HEK293 (cell line): Measurements from ENCODE around the gene SLC31A1.

ENCODE experiments used
- CTCF ChIA-PET: fragments of 350-600 bp; formaldehyde crosslinking; extraction: SDS; loops from one replicate; lab custom pipeline; 2021; ENCODE audit warnings: antibody characterized with exemption; lab: Yijun Ruan, JAX
- POLR2A ChIA-PET: fragments of 300-600 bp; formaldehyde crosslinking; extraction: SDS; loops from one replicate; lab custom pipeline; 2020; ENCODE audit warnings: antibody characterized with exemption, inconsistent platforms; lab: Yijun Ruan, JAX
- H3K27ac ChIP-seq: fragments of 200-500 bp; sonication (Bioruptor generic); 2 replicates; pipeline ENCODE4 v1.5.1; 2014; ENCODE audit warnings: low read depth, low read length, control low read depth, inconsistent platforms; ENCODE audit errors: extremely low read depth
- H3K36me3 ChIP-seq, 2 experiments: fragments of 200-500 bp in 1 of 2; sonication (Bioruptor generic) in 1 of 2; 1 replicate in 1 of 2; 2 replicates in 1 of 2; pipeline ENCODE4 v1.5.1; 2014 to 2017; ENCODE audit warnings: inconsistent platforms in 2 of 2, low read length in 2 of 2; ENCODE audit not compliant: control insufficient read depth in 2 of 2, insufficient read depth in 1 of 2
- H3K4me1 ChIP-seq: fragments of 200-500 bp; sonication (Bioruptor generic); 2 replicates; pipeline ENCODE4 v1.5.1; 2014; ENCODE audit warnings: mild to moderate bottlenecking, low read length, inconsistent platforms; ENCODE audit not compliant: control insufficient read depth, insufficient read depth
- H3K4me3 ChIP-seq: 2 replicates; pipeline ENCODE4 v1.5.1; 2011; ENCODE audit warnings: low read depth, mild to moderate bottlenecking, control low read depth, low read length, moderate library complexity
- H3K9me3 ChIP-seq: fragments of 200-500 bp; sonication (Bioruptor generic); 2 replicates; pipeline ENCODE4 v1.5.1; 2014; ENCODE audit warnings: low read depth, low read length, inconsistent platforms; ENCODE audit not compliant: control insufficient read depth, insufficient read depth
- KLF8 ChIP-seq: fragments of 450-650 bp; formaldehyde crosslinking; IDR thresholded peaks from 2 replicates; pipeline ENCODE4 v1.5.1; 2016; ENCODE audit warnings: missing biosample characterization, missing genetic modification characterization
- ZFP37 ChIP-seq: fragments of 450-650 bp; formaldehyde crosslinking; IDR thresholded peaks from 2 replicates; pipeline ENCODE4 v1.5.1; 2016; ENCODE audit warnings: missing biosample characterization, missing genetic modification characterization
- ZNF174 ChIP-seq: fragments of 450-650 bp; formaldehyde crosslinking; IDR thresholded peaks from 2 replicates; pipeline ENCODE4 v1.5.0; 2017; ENCODE audit warnings: missing biosample characterization, mild to moderate bottlenecking, missing genetic modification characterization
- ZNF175 ChIP-seq: fragments of 450-650 bp; formaldehyde crosslinking; IDR thresholded peaks from 2 replicates; pipeline ENCODE4 v1.5.1; 2016; ENCODE audit warnings: missing biosample characterization, missing genetic modification characterization
- ZNF211 ChIP-seq: fragments of 450-650 bp; formaldehyde crosslinking; IDR thresholded peaks from 2 replicates; pipeline ENCODE4 v1.5.1; 2016; ENCODE audit warnings: low read depth, missing biosample characterization, missing genetic modification characterization
- ZNF311 ChIP-seq: fragments of 450-650 bp; formaldehyde crosslinking; IDR thresholded peaks from 2 replicates; pipeline ENCODE4 v1.5.1; 2017; ENCODE audit warnings: missing biosample characterization, missing genetic modification characterization, borderline replicate concordance
- ZNF394 ChIP-seq: fragments of 450-650 bp; formaldehyde crosslinking; IDR thresholded peaks from 2 replicates; pipeline ENCODE4 v1.5.1; 2016; ENCODE audit warnings: missing biosample characterization, missing genetic modification characterization, mild to moderate bottlenecking, moderate library complexity, borderline replicate concordance
- ZNF549 ChIP-seq: fragments of 450-650 bp; IDR thresholded peaks from 2 replicates; pipeline ENCODE4 v1.5.1; 2018; ENCODE audit warnings: missing biosample characterization, missing genetic modification characterization, mild to moderate bottlenecking, inconsistent platforms, moderate library complexity
- ZNF596 ChIP-seq: fragments of 450-650 bp; IDR thresholded peaks from 2 replicates; pipeline ENCODE4 v1.5.0; 2018; ENCODE audit warnings: missing biosample characterization, mild to moderate bottlenecking, missing genetic modification characterization, moderate library complexity
- ZNF658 ChIP-seq: fragments of 450-650 bp; formaldehyde crosslinking; IDR thresholded peaks from 2 replicates; pipeline ENCODE4; 2016; ENCODE audit warnings: missing biosample characterization, missing genetic modification characterization
- TF ChIP-seq, protein P1 (sequence below): fragments of 450-650 bp; formaldehyde crosslinking; IDR thresholded peaks from 2 replicates; pipeline ENCODE4 v1.5.1; 2016; ENCODE audit warnings: missing biosample characterization, missing genetic modification characterization
- TF ChIP-seq, protein P2 (sequence below): fragments of 450-650 bp; formaldehyde crosslinking; IDR thresholded peaks from 2 replicates; pipeline ENCODE4 v1.5.1; 2017; ENCODE audit warnings: missing biosample characterization, missing genetic modification characterization
- TF ChIP-seq, protein P3 (sequence below): fragments of 450-650 bp; formaldehyde crosslinking; IDR thresholded peaks from 2 replicates; pipeline ENCODE4 v1.5.1; 2016; ENCODE audit warnings: missing biosample characterization, missing genetic modification characterization
- TF ChIP-seq, protein P4 (sequence below): fragments of 450-650 bp; formaldehyde crosslinking; conservative IDR thresholded peaks from 2 replicates; pipeline ENCODE4 v1.5.1; 2016; ENCODE audit warnings: low read depth, missing biosample characterization, missing genetic modification characterization

The SLC31A1 gene

DNA sequence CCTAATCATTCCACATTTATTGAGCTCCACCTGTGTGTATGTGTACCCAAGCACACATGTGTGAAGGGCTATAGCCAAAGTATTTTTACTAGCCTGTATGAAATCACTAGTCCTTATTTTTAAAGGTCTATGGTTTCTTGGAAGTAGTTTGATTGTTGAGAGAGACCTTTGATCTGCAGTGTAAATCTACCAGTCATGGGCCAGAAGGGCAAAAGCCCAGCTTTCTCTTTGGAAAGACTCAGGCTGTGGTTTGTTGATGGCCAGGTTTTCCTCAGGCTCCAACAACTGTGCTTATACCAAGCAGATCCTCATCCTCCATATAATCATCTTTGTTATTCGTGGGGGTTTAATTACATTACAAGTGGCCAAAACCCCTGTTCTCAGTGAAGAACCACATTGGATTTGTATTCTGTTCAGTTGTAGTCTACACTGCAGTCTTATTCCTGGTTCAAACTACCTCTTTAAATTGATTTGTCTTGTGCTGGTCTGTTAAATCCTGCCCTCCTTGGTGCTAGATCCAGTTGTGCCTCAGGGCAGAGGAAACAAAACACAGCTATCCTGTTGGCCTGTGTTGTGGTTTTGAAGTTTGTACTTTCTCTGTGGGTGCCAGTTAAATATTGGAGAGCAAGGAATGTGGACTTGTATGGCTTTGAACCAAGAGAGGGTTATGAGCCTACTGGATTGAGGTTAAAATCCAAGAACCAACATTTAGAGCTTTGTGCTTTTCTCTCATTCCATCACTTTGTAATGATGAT lies 40.8 kb downstream of the SLC31A1 start:
- no peak overlapping the region for H3K4me3 ChIP-seq
- H3K4me1 ChIP-seq: no peaks in the 10 kb centered on the region
- H3K36me3 ChIP-seq: peaks cover 7 to 55% of the 10 kb centered on the region in 2 experiments
- POLR2A ChIA-PET: no interaction called here
- CTCF ChIA-PET: interaction anchor here (1.8 kb wide), 2 partner anchors 12 to 329 kb away, joined by 3 to 6 read pairs; no protein-coding TSS in a partner anchor
- H3K9me3 ChIP-seq: no peaks in the 10 kb centered on the region
- TF ChIP-seq, protein P1, sequence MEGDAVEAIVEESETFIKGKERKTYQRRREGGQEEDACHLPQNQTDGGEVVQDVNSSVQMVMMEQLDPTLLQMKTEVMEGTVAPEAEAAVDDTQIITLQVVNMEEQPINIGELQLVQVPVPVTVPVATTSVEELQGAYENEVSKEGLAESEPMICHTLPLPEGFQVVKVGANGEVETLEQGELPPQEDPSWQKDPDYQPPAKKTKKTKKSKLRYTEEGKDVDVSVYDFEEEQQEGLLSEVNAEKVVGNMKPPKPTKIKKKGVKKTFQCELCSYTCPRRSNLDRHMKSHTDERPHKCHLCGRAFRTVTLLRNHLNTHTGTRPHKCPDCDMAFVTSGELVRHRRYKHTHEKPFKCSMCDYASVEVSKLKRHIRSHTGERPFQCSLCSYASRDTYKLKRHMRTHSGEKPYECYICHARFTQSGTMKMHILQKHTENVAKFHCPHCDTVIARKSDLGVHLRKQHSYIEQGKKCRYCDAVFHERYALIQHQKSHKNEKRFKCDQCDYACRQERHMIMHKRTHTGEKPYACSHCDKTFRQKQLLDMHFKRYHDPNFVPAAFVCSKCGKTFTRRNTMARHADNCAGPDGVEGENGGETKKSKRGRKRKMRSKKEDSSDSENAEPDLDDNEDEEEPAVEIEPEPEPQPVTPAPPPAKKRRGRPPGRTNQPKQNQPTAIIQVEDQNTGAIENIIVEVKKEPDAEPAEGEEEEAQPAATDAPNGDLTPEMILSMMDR (tag by site-specific recombination): no peak
- TF ChIP-seq ZNF211 (no peak), KLF8 (tag by site-specific recombination) (no peak), ZNF394 (tag by site-specific recombination) (no peak), ZNF549 (tag by site-specific recombination) (no peak), ZNF658 (tag by site-specific recombination) (no peak), ZNF311 (tag by site-specific recombination) (no peak), ZNF175 (tag by site-specific recombination) (no peak), ZNF174 (tag by site-specific recombination) (no peak)
- TF ChIP-seq, protein P2, sequence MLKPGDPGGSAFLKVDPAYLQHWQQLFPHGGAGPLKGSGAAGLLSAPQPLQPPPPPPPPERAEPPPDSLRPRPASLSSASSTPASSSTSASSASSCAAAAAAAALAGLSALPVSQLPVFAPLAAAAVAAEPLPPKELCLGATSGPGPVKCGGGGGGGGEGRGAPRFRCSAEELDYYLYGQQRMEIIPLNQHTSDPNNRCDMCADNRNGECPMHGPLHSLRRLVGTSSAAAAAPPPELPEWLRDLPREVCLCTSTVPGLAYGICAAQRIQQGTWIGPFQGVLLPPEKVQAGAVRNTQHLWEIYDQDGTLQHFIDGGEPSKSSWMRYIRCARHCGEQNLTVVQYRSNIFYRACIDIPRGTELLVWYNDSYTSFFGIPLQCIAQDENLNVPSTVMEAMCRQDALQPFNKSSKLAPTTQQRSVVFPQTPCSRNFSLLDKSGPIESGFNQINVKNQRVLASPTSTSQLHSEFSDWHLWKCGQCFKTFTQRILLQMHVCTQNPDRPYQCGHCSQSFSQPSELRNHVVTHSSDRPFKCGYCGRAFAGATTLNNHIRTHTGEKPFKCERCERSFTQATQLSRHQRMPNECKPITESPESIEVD (tag by site-specific recombination): no peak
- TF ChIP-seq, all 188 proteins: peak for 0
- no peak overlapping the region for H3K27ac ChIP-seq

DNA sequence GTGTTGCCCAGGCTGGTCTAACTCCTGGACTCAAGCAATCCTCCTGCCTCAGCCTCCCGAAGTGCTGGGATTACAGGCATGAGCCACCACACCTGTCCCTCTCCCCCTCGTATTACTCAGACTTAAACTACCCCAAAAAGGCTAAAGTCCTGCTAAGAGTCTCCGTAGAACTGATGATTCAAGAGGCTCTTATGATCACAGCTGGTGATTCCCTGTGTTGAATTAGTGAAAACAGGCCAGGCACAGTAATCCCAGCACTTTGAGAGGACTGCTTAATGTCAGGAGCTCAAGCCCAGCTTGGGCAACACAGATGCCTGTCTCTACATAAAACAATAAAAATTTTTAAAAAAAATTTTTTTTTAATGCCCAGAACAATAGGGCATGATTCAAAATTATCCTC lies 44.8 kb downstream of the SLC31A1 start:
- peaks cover 10 to 63% of the 10 kb centered on the region in 2 experiments for H3K36me3 ChIP-seq
- no peak overlapping the region for H3K4me3 ChIP-seq
- H3K9me3 ChIP-seq: no peaks in the 10 kb centered on the region
- ChIA-PET CTCF (interaction anchor here (0.8 kb wide), 1 partner anchor 9 kb away, joined by 3 read pairs; the partner anchor contains the start of gene CDC26), POLR2A (interaction anchor here (1.6 kb wide), 1 partner anchor 9 kb away, joined by 6 read pairs; the partner anchor contains the start of genes CDC26 and PRPF4)
- H3K27ac ChIP-seq: no peak overlapping the region
- H3K4me1 ChIP-seq: no peaks in the 10 kb centered on the region
- TF ChIP-seq ZNF596 (tag by site-specific recombination) (no peak), ZFP37 (tag by site-specific recombination) (no peak)
- TF ChIP-seq, protein P3, sequence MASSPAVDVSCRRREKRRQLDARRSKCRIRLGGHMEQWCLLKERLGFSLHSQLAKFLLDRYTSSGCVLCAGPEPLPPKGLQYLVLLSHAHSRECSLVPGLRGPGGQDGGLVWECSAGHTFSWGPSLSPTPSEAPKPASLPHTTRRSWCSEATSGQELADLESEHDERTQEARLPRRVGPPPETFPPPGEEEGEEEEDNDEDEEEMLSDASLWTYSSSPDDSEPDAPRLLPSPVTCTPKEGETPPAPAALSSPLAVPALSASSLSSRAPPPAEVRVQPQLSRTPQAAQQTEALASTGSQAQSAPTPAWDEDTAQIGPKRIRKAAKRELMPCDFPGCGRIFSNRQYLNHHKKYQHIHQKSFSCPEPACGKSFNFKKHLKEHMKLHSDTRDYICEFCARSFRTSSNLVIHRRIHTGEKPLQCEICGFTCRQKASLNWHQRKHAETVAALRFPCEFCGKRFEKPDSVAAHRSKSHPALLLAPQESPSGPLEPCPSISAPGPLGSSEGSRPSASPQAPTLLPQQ: no peak
- TF ChIP-seq, protein P4, sequence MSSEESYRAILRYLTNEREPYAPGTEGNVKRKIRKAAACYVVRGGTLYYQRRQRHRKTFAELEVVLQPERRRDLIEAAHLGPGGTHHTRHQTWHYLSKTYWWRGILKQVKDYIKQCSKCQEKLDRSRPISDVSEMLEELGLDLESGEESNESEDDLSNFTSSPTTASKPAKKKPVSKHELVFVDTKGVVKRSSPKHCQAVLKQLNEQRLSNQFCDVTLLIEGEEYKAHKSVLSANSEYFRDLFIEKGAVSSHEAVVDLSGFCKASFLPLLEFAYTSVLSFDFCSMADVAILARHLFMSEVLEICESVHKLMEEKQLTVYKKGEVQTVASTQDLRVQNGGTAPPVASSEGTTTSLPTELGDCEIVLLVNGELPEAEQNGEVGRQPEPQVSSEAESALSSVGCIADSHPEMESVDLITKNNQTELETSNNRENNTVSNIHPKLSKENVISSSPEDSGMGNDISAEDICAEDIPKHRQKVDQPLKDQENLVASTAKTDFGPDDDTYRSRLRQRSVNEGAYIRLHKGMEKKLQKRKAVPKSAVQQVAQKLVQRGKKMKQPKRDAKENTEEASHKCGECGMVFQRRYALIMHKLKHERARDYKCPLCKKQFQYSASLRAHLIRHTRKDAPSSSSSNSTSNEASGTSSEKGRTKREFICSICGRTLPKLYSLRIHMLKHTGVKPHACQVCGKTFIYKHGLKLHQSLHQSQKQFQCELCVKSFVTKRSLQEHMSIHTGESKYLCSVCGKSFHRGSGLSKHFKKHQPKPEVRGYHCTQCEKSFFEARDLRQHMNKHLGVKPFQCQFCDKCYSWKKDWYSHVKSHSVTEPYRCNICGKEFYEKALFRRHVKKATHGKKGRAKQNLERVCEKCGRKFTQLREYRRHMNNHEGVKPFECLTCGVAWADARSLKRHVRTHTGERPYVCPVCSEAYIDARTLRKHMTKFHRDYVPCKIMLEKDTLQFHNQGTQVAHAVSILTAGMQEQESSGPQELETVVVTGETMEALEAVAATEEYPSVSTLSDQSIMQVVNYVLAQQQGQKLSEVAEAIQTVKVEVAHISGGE (tag by site-specific recombination): no peak
